NOMO-1 treated with dmso at 0.1 percent for 144 hours (cell line): ENCODE results near the gene ACD.

Experiments
- DNase-seq: peaks from one replicate; lab custom pipeline; 2025; ENCODE audit not compliant: unreplicated experiment; lab: John Stamatoyannopoulos, UW

The ACD gene

DNA sequence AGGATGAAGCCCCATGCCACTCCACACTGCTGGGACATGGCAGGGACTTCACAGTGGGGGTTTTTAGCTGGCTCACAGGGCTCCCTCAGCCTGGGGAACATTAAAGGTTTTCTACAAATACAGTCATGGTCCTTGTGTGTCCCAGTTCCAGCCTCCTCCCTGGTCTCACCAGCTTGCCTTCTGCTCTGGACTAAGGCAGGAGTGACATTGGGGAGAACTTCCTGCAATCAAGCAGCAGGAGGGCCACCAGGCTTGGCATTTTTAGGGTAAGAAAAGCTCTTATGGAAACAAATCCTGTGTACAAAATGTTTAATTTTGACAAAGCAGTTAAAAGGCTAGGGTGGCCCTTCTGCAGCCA lies 2.6 kb upstream of the ACD start:
- no peak for DNase-seq

DNA sequence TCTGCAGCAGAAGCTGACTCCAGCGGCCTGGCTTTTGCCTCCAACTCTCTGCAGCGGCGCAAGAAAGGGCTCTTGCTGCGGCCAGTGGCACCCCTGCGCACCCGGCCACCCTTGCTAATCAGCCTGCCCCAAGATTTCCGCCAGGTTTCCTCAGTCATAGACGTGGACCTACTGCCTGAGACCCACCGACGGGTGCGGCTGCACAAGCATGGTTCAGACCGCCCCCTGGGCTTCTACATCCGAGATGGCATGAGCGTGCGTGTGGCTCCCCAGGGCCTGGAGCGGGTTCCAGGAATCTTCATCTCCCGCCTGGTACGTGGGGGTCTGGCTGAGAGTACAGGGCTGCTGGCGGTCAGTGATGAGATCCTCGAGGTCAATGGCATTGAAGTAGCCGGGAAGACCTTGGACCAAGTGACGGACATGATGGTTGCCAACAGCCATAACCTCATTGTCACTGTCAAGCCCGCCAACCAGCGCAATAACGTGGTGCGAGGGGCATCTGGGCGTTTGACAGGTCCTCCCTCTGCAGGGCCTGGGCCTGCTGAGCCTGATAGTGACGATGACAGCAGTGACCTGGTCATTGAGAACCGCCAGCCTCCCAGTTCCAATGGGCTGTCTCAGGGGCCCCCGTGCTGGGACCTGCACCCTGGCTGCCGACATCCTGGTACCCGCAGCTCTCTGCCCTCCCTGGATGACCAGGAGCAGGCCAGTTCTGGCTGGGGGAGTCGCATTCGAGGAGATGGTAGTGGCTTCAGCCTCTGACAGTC lies 2.0 kb upstream of the ACD start:
- DNase-seq: no peak

DNA sequence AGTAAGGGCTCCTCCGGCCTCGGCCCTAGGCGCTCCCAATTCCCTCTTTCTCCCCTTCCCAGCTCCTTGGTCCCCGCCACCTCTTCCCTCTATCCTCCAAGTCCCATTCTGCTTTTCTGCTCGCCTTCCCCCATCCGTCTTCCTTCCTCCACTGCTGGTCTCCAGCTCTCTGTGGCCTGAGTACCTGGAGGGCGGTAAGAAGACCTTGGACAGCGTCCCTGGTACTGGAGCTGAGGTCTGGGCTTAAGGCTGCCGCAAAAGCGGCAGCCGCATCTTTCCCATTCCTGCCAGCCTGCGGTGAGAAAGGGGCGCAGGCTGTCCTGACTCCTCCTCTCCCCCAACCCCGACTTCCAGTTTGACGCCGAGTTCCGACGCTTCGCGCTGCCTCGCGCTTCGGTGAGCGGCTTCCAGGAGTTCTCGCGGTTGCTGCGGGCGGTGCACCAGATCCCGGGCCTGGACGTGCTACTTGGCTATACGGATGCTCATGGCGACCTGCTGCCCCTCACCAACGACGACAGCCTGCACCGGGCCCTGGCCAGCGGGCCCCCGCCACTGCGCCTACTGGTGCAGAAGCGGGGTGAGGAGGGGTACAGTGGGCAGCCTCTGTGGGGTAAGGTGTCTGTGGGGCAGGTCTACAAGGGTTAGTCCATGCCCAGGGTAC lies 1.2 kb upstream of the ACD start:
- no peak for DNase-seq

GRCh38 chr16:67660564-67661028 lies 536 bp upstream of the ACD start, which contains the start of gene PARD6A:
TSS of gene PARD6A (plus strand) at chr16:67660960. CDS start at chr16:67661039, 79 bp downstream.
- DNase-seq: peak; percentile 97

DNA sequence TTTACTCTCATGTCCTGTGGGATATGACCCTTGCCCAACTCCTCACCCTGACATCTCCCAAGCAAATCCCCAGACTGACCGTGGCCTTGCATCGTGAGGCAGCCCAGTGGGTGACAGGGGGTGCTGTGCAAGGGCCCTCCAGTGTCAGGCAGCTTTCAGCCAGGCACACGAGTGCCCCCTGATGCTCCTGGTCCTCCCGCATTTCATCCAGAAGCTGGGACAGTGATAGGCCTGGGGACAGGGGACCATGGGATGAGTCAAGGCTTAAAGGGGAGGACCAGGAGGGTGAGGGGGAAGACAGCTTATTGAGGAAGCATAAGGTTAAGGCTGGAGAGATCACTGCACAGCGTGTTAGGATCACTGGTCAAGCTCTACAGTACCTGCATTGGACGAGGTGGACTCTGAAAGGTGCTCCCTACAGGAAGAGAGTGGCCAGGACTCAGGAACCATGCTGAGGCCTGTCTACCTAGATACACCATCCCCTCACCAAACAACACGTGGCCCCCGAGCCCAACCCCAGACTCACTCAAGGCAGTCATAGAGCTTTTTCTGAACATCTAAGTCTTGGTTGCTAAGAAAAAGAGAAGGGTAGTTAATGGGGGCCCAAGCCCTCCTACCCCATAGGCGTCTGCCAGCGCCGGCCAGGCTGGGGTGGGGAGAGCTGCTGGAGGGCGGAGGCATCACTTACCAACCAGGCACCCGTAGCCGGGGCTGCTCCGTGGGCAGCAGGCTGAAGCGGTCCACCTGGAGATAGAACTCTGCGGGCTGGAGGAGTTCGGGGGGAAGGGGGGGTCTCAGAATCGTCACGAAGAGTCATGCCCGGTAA lies 998 bp downstream of the ACD start:
- DNase-seq: no peak

GRCh38 chr16:67657751-67658518 lies 2.1 kb downstream of the ACD start:
- no peak for DNase-seq

- no peak for DNase-seq
Observed at GRCh38 chr16:67657017-67657608, 2.9 kb downstream of the ACD start.

DNA sequence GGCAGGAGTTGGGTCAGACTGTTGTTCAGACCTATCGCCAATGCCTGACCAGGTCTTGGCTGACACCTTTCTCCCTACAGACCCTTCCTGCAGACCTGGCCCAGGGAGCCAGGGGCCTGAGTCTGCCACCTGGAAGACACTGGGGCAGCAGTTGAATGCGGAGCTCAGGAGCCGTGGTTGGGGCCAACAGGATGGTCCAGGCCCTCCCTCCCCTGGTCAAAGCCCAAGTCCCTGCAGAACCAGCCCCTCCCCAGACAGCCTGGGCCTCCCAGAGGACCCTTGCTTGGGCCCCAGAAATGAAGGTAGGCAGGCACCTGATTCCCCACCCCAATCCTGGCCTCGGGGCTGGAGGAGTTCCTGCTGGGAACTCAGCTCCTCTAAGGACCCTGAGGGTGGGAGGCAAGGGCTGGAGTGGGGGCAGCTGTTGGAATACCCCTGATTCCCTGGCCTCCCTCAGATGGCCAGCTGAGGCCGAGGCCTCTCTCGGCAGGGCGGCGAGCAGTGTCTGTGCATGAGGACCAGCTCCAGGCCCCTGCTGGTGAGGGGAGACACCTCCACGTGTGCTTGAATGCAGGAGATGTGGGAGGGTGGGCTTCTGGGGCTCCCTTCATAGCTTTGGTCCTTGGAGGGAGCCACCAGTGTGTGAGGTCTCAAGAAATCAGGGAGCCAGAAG lies 3.6 kb downstream of the ACD start:
- no peak for DNase-seq

- DNase-seq: no peak
Observed at GRCh38 chr16:67655363-67655762, 4.7 kb downstream of the ACD start.

DNA sequence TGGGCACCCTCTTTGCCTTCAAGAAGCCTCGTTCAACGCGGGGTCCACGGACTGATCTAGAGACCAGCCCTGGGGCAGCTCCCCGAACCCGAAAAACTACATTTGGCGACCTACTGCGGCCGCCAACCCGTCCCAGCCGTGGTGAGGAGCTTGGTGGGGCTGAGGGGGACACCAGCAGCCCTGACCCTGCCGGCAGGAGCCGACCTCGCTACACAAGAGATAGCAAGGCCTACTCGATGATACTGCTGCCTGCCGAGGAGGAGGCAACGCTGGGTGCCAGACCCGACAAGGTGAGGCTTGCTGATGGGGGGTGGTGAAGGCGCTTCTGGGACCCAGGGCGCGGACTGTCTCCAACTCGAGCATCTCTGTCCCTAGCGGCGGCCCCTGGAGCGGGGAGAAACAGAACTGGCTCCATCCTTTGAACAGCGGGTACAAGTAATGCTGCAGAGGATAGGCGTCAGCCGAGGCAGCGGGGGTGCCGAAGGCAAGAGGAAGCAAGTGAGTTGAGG lies 5.6 kb downstream of the ACD start:
- DNase-seq: no peak

- no peak for DNase-seq
Observed at GRCh38 chr16:67653789-67654402, 6.2 kb downstream of the ACD start.

GRCh38 chr16:67653128-67653788 lies 6.8 kb downstream of the ACD start:
- DNase-seq: no peak

- no peak for DNase-seq
Observed at GRCh38 chr16:67652578-67653127, 7.4 kb downstream of the ACD start.

DNA sequence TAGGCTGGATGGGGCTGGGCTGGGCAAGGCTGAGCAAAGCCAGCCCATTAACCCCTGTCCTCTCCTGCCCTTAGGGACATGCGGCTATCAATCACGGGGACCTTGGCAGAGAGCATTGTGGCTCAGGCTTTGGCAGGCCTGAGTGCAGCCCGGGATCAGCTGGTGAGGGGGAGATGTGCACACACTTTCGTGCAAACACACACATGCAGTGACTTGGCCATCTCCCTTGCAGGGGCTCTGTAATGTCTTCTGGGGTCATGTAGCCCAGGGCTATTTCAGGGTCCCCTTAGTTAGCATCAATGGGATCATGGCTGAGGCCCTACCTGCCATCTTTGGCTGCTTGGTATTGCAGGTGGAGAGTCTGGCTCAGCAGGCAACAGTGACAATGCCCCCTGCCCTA lies 8.2 kb downstream of the ACD start:
- DNase-seq: no peak

- no peak for DNase-seq
Observed at GRCh38 chr16:67651039-67651438, 9.0 kb downstream of the ACD start.

- DNase-seq: no peak
Observed at GRCh38 chr16:67650023-67650422, 10.0 kb downstream of the ACD start.

- no peak for DNase-seq
Observed at GRCh38 chr16:67649494-67649931, 10.5 kb downstream of the ACD start.

DNA sequence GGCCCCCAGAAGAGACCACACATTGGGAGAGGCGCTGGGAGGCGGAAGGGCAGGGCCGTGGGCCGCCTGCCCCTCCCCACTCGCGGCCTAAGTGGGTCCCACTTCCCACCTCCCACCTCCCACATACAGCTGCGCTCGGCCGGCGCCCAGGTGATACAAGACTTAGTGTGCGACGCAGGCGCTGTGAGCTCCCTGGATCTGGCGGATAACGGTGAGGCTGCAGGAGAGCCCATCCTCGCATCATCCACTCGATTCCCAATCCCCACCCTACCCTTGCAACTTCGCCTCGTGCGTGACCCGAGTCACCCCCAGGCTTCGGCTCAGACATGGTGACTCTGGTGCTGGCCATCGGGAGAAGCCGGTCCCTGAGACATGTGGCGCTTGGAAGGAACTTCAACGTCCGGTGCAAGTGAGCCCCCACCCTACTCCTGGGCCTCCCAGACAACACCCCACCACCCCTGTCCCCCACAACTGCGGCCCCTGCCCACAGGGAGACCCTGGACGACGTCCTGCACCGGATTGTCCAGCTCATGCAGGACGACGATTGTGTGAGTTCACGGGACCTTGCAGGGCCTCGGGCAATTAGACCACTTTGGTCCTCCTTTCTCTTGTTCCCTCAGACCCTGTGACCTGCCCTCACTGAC lies 11.2 kb downstream of the ACD start:
- DNase-seq: no peak
